ENCODE measurements around the gene CNTN1.

DNA sequence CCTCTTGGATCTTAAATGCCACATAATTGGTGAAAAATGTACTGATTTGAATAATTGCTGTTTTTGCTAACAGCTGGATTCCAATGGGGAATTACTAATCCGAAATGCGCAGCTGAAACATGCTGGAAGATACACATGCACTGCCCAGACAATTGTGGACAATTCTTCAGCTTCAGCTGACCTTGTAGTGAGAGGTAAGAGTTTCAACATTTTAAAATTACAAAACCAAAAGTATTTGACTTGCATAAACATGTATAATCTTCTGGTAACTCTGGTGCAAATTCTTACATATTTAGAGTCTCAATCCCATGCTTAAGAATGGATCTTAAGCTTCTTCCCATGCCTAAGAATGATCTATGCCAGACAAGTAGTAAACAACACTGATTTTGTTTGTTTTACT is 266.8 kb downstream of the CNTN1 start:
- TF ChIP-seq, protein P1, sequence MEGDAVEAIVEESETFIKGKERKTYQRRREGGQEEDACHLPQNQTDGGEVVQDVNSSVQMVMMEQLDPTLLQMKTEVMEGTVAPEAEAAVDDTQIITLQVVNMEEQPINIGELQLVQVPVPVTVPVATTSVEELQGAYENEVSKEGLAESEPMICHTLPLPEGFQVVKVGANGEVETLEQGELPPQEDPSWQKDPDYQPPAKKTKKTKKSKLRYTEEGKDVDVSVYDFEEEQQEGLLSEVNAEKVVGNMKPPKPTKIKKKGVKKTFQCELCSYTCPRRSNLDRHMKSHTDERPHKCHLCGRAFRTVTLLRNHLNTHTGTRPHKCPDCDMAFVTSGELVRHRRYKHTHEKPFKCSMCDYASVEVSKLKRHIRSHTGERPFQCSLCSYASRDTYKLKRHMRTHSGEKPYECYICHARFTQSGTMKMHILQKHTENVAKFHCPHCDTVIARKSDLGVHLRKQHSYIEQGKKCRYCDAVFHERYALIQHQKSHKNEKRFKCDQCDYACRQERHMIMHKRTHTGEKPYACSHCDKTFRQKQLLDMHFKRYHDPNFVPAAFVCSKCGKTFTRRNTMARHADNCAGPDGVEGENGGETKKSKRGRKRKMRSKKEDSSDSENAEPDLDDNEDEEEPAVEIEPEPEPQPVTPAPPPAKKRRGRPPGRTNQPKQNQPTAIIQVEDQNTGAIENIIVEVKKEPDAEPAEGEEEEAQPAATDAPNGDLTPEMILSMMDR (IDR thresholded peaks at IDR 0.05): no peak
- TF ChIP-seq POLR2A (IDR thresholded peaks at IDR 0.05): no peak

Data from lower leg skin (tissue), 3 donors.